H1 (cell line): Measurements from ENCODE around the gene NKIRAS2. TPM values are rescaled to one million over a fixed set of nuclear protein-coding genes. Genes with fewer than 3 reads are reported as not detected.

Experiments used
- CTCF ChIA-PET: fragments of 300-600 bp; sonication (Branson Sonifier 250); formaldehyde crosslinking; loops from one replicate; lab custom pipeline; 2021; ENCODE audit not compliant: partially characterized antibody; lab: Charles Lee
- POLR2A ChIA-PET: fragments of 300-600 bp; sonication (Branson Sonifier 250); formaldehyde crosslinking; loops from one replicate; lab custom pipeline; 2021; ENCODE audit warnings: inconsistent platforms; ENCODE audit not compliant: partially characterized antibody; lab: Charles Lee
- DNase-seq, 2 experiments: peaks; one replicate each; pipeline versions ENCODE4 v3.0.0 to v3.0.0-alpha.2; 2010 to 2022; ENCODE audit warnings: low spot score in 2 of 2, low read depth in 1 of 2, mixed read lengths in 1 of 2
- FAIRE-seq: peaks from 2 replicates; lab custom pipeline; 2011; peaks lifted over from hg19 to GRCh38; lab: Jason Lieb, UNC
- H2AFZ ChIP-seq: 2 replicates; pipeline ENCODE4 v1.8.1; 2012; ENCODE audit warnings: low read length, inconsistent platforms
- H2AK5ac ChIP-seq: 2 replicates; pipeline ENCODE4 v1.6.1; 2013; ENCODE audit warnings: low read depth, low read length
- H2BK120ac ChIP-seq: replicated peaks from 2 replicates; pipeline ENCODE3; 2013; ENCODE audit warnings: low read depth, low read length, inconsistent platforms
- H2BK12ac ChIP-seq: 2 replicates; pipeline ENCODE4 v1.6.1; 2013; ENCODE audit warnings: low read depth, low read length
- H2BK15ac ChIP-seq: 2 replicates; pipeline ENCODE4 v1.6.1; 2013; ENCODE audit warnings: low read length
- H2BK20ac ChIP-seq: 2 replicates; pipeline ENCODE4 v1.6.1; 2013; ENCODE audit warnings: low read length
- H2BK5ac ChIP-seq: 2 replicates; pipeline ENCODE4 v1.6.1; 2013; ENCODE audit warnings: low read depth, low read length
- H3K14ac ChIP-seq: 2 replicates; pipeline ENCODE4 v1.6.1; 2013; ENCODE audit warnings: inconsistent platforms; ENCODE audit not compliant: insufficient read length
- H3K18ac ChIP-seq: 2 replicates; pipeline ENCODE4 v1.6.1; 2013; ENCODE audit warnings: low read length; ENCODE audit errors: extremely low read depth
- H3K23ac ChIP-seq: 2 replicates; pipeline ENCODE4 v1.6.1; 2013; ENCODE audit warnings: inconsistent platforms; ENCODE audit not compliant: insufficient read length
- H3K23me2 ChIP-seq: 2 replicates; pipeline ENCODE4 v1.6.1; 2013; ENCODE audit warnings: low read depth, low read length
- H3K27ac ChIP-seq: 2 replicates; pipeline ENCODE4 v1.6.1; 2011; ENCODE audit warnings: low read depth, low read length, inconsistent platforms
- H3K27me3 ChIP-seq, 4 experiments: replicated peaks in 1 of 4; 1 replicate in 1 of 4; 2 replicates in 3 of 4; pipeline versions ENCODE4 v1.6.1 to v1.8.1; 2011 to 2013; ENCODE audit warnings: low read length in 3 of 4, mild to moderate bottlenecking in 3 of 4, inconsistent platforms in 2 of 4, mixed read lengths in 2 of 4, moderate library complexity in 1 of 4; ENCODE audit not compliant: control insufficient read depth in 3 of 4, insufficient read depth in 3 of 4; ENCODE audit errors: extremely low read depth in 1 of 4
- H3K36me3 ChIP-seq, 4 experiments: 2 replicates each; pipeline versions ENCODE4 v1.6.1 to v1.8.1; 2011 to 2013; ENCODE audit warnings: mild to moderate bottlenecking in 4 of 4, low read length in 3 of 4, moderate library complexity in 2 of 4, control low read depth in 1 of 4, inconsistent platforms in 1 of 4; ENCODE audit not compliant: insufficient read depth in 4 of 4, control insufficient read depth in 2 of 4
- H3K4ac ChIP-seq: replicated peaks from 2 replicates; pipeline ENCODE3; 2013; ENCODE audit warnings: low read length, low read depth, mixed read lengths, inconsistent platforms; ENCODE audit not compliant: insufficient read length
- H3K4me1 ChIP-seq, 4 experiments: replicated peaks in 1 of 4; 1 replicate in 1 of 4; 2 replicates in 3 of 4; pipeline versions ENCODE4 v1.6.1 to v1.8.1; 2011 to 2013; ENCODE audit warnings: low read length in 3 of 4, inconsistent platforms in 2 of 4, mixed read lengths in 1 of 4; ENCODE audit not compliant: insufficient read depth in 4 of 4, control insufficient read depth in 3 of 4
- H3K4me2 ChIP-seq, 2 experiments: 2 replicates each; pipeline versions ENCODE4 v1.6.1 to v1.8.1; 2011 to 2013; ENCODE audit warnings: low read depth in 2 of 2, low read length in 2 of 2, control low read depth in 1 of 2, inconsistent platforms in 1 of 2, mild to moderate bottlenecking in 1 of 2; ENCODE audit not compliant: insufficient read depth in 1 of 2
- H3K4me3 ChIP-seq, 4 experiments: fragments of 200-600, 300-600 bp in 1 of 4; sonication (generic), shearing (Covaris generic), sonication (Bioruptor Twin) in 1 of 4; 2 replicates each; pipeline versions ENCODE4 v1.5.1 to v1.8.1; 2011 to 2016; ENCODE audit warnings: low read length in 4 of 4, low read depth in 3 of 4, control low read depth in 2 of 4, inconsistent platforms in 2 of 4, mild to moderate bottlenecking in 2 of 4, mixed read lengths in 1 of 4, moderate library complexity in 1 of 4; ENCODE audit not compliant: insufficient read depth in 2 of 4; ENCODE audit errors: extremely low read depth in 1 of 4
- H3K56ac ChIP-seq: replicated peaks from 2 replicates; pipeline ENCODE3; 2013; ENCODE audit warnings: low read depth, mild to moderate bottlenecking, mixed read lengths, low read length, inconsistent platforms; ENCODE audit not compliant: insufficient read length
- H3K79me1 ChIP-seq: 2 replicates; pipeline ENCODE4 v1.6.1; 2013; ENCODE audit warnings: low read depth, low read length, control low read depth
- H3K79me2 ChIP-seq, 2 experiments: 2 replicates each; pipeline versions ENCODE4 v1.6.1 to v1.8.1; 2012 to 2013; ENCODE audit warnings: low read length in 2 of 2, mild to moderate bottlenecking in 2 of 2, inconsistent platforms in 1 of 2; ENCODE audit not compliant: insufficient read depth in 2 of 2, control insufficient read depth in 1 of 2
- H3K9ac ChIP-seq, 4 experiments: replicated peaks in 1 of 4; 1 replicate in 1 of 4; 2 replicates in 3 of 4; pipeline versions ENCODE4 v1.6.1 to v1.8.1; 2011 to 2013; ENCODE audit warnings: low read depth in 3 of 4, low read length in 3 of 4, control low read depth in 2 of 4, mild to moderate bottlenecking in 2 of 4, moderate library complexity in 2 of 4, inconsistent platforms in 1 of 4; ENCODE audit errors: extremely low read depth in 1 of 4
- H3K9me3 ChIP-seq, 2 experiments: 2 replicates each; pipeline versions ENCODE4 v1.6.1 to v1.8.1; 2012 to 2013; ENCODE audit warnings: mild to moderate bottlenecking in 2 of 2, moderate library complexity in 2 of 2, control low read depth in 1 of 2, inconsistent platforms in 1 of 2, low read depth in 1 of 2, low read length in 1 of 2, mixed read lengths in 1 of 2; ENCODE audit not compliant: insufficient read depth in 2 of 2
- H4K20me1 ChIP-seq, 2 experiments: replicated peaks in 1 of 2; 2 replicates each; pipeline versions ENCODE3 to v1.8.1; 2011 to 2013; ENCODE audit warnings: inconsistent platforms in 2 of 2, low read length in 2 of 2, mild to moderate bottlenecking in 1 of 2; ENCODE audit not compliant: insufficient read depth in 2 of 2, control insufficient read depth in 1 of 2
- H4K5ac ChIP-seq: 2 replicates; pipeline ENCODE4 v1.6.1; 2013; ENCODE audit warnings: low read length, low read depth, mixed read lengths, inconsistent platforms; ENCODE audit not compliant: insufficient read length
- H4K8ac ChIP-seq: 2 replicates; pipeline ENCODE4 v1.8.0; 2013; ENCODE audit warnings: mild to moderate bottlenecking, moderate library complexity, low read length, inconsistent platforms; ENCODE audit not compliant: insufficient read depth; ENCODE audit errors: extremely low read depth
- H4K91ac ChIP-seq: replicated peaks from 2 replicates; pipeline ENCODE3; 2013; ENCODE audit warnings: low read length, mixed read lengths, inconsistent platforms; ENCODE audit not compliant: insufficient read length
- BACH1 ChIP-seq: IDR thresholded peaks from 2 replicates; pipeline ENCODE4 v1.6.1; 2012; ENCODE audit warnings: low read length, improper control_type of control experiment
- BRCA1 ChIP-seq: IDR thresholded peaks from 2 replicates; pipeline ENCODE4 v1.6.1; 2012; ENCODE audit warnings: low read depth, low read length, improper control_type of control experiment
- FOSL1 ChIP-seq: IDR thresholded peaks from 2 replicates; pipeline ENCODE4 v1.6.1; 2011; ENCODE audit warnings: mild to moderate bottlenecking, low read depth, low read length, moderate library complexity; ENCODE audit not compliant: insufficient read depth
- GABPA ChIP-seq: IDR thresholded peaks from 2 replicates; pipeline ENCODE4 v1.6.1; 2011; ENCODE audit warnings: mild to moderate bottlenecking, low read length, moderate library complexity, borderline replicate concordance; ENCODE audit not compliant: insufficient read depth
- HDAC2 ChIP-seq, 2 experiments: fragments of 300-600 bp in 1 of 2; sonication (generic) in 1 of 2; IDR thresholded peaks; 2 replicates each; pipeline ENCODE4 v1.6.1; 2011 to 2012; ENCODE audit warnings: low read depth in 2 of 2, low read length in 2 of 2, mild to moderate bottlenecking in 2 of 2, moderate library complexity in 2 of 2, borderline replicate concordance in 1 of 2, inconsistent platforms in 1 of 2
- JUN ChIP-seq: IDR thresholded peaks from 2 replicates; pipeline ENCODE4 v1.6.1; 2011; ENCODE audit warnings: low read depth, mild to moderate bottlenecking, improper control_type of control experiment, low read length
- JUND ChIP-seq: IDR thresholded peaks from 2 replicates; pipeline ENCODE4 v1.6.1; 2011; ENCODE audit warnings: mild to moderate bottlenecking, improper control_type of control experiment, low read length
- PHF8 ChIP-seq: fragments of 200-600 bp; sonication (generic); conservative IDR thresholded peaks from 2 replicates; pipeline ENCODE4 v1.7.1; 2012; ENCODE audit warnings: low read depth, mild to moderate bottlenecking, inconsistent platforms, low read length, moderate library complexity
- RBBP5 ChIP-seq: IDR thresholded peaks from 2 replicates; pipeline ENCODE4 v1.7.1; 2012; ENCODE audit warnings: low read depth, mild to moderate bottlenecking, inconsistent platforms, low read length, moderate library complexity, borderline replicate concordance
- RNF2 ChIP-seq: fragments of 200-900, 300-1000 bp; sonication (generic); IDR thresholded peaks from 2 replicates; pipeline ENCODE4 v1.7.1; 2016; ENCODE audit warnings: borderline replicate concordance, low read depth, mild to moderate bottlenecking, antibody characterized with exemption, low read length; ENCODE audit not compliant: poor library complexity, severe bottlenecking; ENCODE audit errors: missing control alignments
- SIRT6 ChIP-seq: IDR thresholded peaks from one replicate; pipeline ENCODE4 v1.7.1; 2012; ENCODE audit warnings: low read length, inconsistent platforms
- SP1 ChIP-seq: IDR thresholded peaks from 2 replicates; pipeline ENCODE4 v1.6.1; 2011; ENCODE audit warnings: low read depth, low read length
- TEAD4 ChIP-seq: IDR thresholded peaks from 2 replicates; pipeline ENCODE4 v1.6.1; 2012; ENCODE audit warnings: low read depth, low read length, inconsistent platforms, mixed read lengths
- WGBS, 2 experiments: shearing (Covaris generic) in 1 of 2; methylation state at CpG; one replicate each; pipeline versions ENCODE4 v1.1.6 to v1.1.7; 2013 to 2015; ENCODE audit warnings: low lambda C conversion rate in 2 of 2, mixed read lengths in 2 of 2, inconsistent platforms in 1 of 2, low coverage in 1 of 2, missing lambda C conversion rate in 1 of 2; ENCODE audit not compliant: insufficient replicate concordance in 2 of 2, insufficient coverage in 1 of 2, insufficient read length in 1 of 2; ENCODE audit errors: extremely low coverage in 1 of 2, missing lambda C conversion rate in 1 of 2; 5-methylcytosine and 5-hydroxymethylcytosine counted together
- polyA plus RNA-seq, 7 experiments: library from polyadenylated mRNA; depleted of rRNA in 3 of 7; stranded (reverse) in 5 of 7; unstranded in 2 of 7; fragments of >200 nt in 5 of 7; fragments of 200-250 nt in 2 of 7; gene quantifications; 1 replicate in 5 of 7; 2 replicates in 1 of 7; 4 replicates in 1 of 7; pipeline versions ENCODE4 v1.2.1 to v1.2.3, GENCODE V29; 2011 to 2013; ENCODE audit warnings: missing spikeins in 2 of 7, mixed read lengths in 2 of 7
- total RNA-seq: library from RNA; stranded (reverse); fragmentation: NEBNext Ultra II Directional; extraction: Animal tissue kit (Norgen Biotek cat#: 25700); gene quantifications from 2 replicates; pipeline ENCODE4 v1.2.1, GENCODE V29; 2021

NKIRAS2 gene
- total and polyA plus RNA-seq, 2 of the 8 experiments (the other 6 are each of a cell fraction or from before 2014, with no cell fraction given), result 34.5 to 51.1 TPM

DNA sequence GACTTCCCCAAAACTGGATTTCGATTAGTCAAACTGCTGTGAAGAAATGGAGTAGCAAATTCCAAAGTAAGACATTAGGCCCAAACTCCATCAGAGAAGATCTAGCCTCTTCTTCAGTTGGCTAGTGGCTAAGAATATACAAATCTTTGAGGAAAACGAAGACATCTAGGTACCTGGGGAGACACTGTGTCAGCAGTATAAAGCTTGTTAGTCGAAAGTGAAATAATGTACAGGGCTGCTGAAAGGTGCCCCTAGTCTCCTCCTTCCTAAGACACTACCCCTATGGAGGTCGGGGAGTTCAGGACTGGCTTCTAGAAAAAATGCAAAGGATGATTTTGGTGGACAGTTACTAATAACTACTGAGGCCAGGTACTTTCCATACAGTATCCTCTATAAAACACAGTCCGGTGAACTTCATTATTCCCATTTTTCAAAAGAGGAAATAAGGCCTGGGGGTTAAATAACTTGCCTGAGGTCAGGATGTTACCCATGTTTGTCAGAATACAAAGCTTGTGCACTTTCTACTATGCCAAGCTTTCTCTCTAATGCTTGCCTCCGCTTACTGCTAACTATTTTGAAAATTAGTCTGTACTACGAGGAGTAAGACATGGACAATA is 17.6 kb upstream of the NKIRAS2 start:
- Histone ChIP-seq H3K36me3 (peaks cover 9 to 52% (median 37%) of the 10 kb centered on the region in 4 experiments), H3K9me3 (no peaks in the 10 kb centered on the region), H3K23ac (no peak overlapping the region), H2AK5ac (no peak overlapping the region), H2BK12ac (no peak overlapping the region), H3K4me3 (no peak overlapping the region), H2AFZ (no peak overlapping the region), H3K4me2 (no peak overlapping the region), H4K5ac (no peak overlapping the region), H2BK5ac (no peak overlapping the region), H3K27me3 (no peaks in the 10 kb centered on the region), H3K4ac (no peak overlapping the region), H2BK120ac (no peak overlapping the region), H3K23me2 (no peaks in the 10 kb centered on the region), H3K4me1 (no peaks in the 10 kb centered on the region), H3K14ac (no peak overlapping the region), H3K79me2 (peaks cover 27 to 65% of the 10 kb centered on the region in 2 experiments), H2BK20ac (no peak overlapping the region), H3K27ac (no peak overlapping the region), H4K91ac (no peak overlapping the region), H3K9ac (no peak overlapping the region), H3K18ac (no peak overlapping the region), H4K20me1 (peaks cover 5% of the 10 kb centered on the region in 2 experiments), H2BK15ac (no peak overlapping the region), H4K8ac (no peak overlapping the region), H3K79me1 (no peaks in the 10 kb centered on the region; the same call in 1 of the 2 replicates), H3K56ac (no peak overlapping the region)
- DNase-seq (no peak), FAIRE-seq (no peak)
- POLR2A ChIA-PET, result interaction anchor here (1.1 to 1.6 kb wide), 4 partner anchors 9 to 33 kb away, joined by 3 to 5 read pairs (median 4); partner anchors contain the start of genes DNAJC7 and NKIRAS2
- WGBS, 2 experiments, result 91% methylated on average over 7 of the region's 7 CpGs; no CpG with 5 or more reads in 1 of the 2 experiments
- CTCF ChIA-PET, result interaction anchor here (0.6 to 1.8 kb wide), 6 partner anchors 15 to 1625 kb away, joined by 3 to 7 read pairs (median 3); partner anchors contain the start of genes DNAJC7 and NKIRAS2
- TF ChIP-seq RNF2 (no peak), JUN (no peak), JUND (no peak), PHF8 (no peak), BACH1 (no peak), RBBP5 (no peak), BRCA1 (no peak), GABPA (no peak), TEAD4 (no peak), FOSL1 (no peak), SP1 (no peak), SIRT6 (no peak), HDAC2 (IDR thresholded peaks at IDR 0.05; ENCODE audit: borderline replicate concordance in 1 of 2, low read depth in 2 of 2, low read length in 2 of 2) (no peak)
